ENCODE results near the gene SPATA7.
"Not testable (repeated sequence)": the region's sequence is repeated elsewhere in the genome, so short reads cannot be mapped to it uniquely, and the experiment has no call there.

Gene SPATA7

GRCh38 chr14:88364710-88365413, 20.6 kb upstream of the SPATA7 start:
- FAIRE-seq, result no peak
- no peak for TF ChIP-seq POLR2A (IDR thresholded peaks at IDR 0.05; ENCODE audit: low read depth, low read length)
- no peak for TF ChIP-seq POLR2AphosphoS5 (IDR thresholded peaks at IDR 0.05; ENCODE audit: low read depth, low read length)
- no peak for TF ChIP-seq TAF1 (IDR thresholded peaks at IDR 0.05; ENCODE audit: borderline replicate concordance, low read depth, low read length)
- no peak for DNase-seq (ENCODE audit: insufficient read length)

GRCh38 chr14:88369496-88369895, 16.0 kb upstream of the SPATA7 start:
- TF ChIP-seq POLR2A (IDR thresholded peaks at IDR 0.05; ENCODE audit: low read depth, low read length) (no peak), POLR2AphosphoS5 (IDR thresholded peaks at IDR 0.05; ENCODE audit: low read depth, low read length) (no peak), TAF1 (IDR thresholded peaks at IDR 0.05; ENCODE audit: borderline replicate concordance, low read depth, low read length) (no peak)
- FAIRE-seq, result no peak

GRCh38 chr14:88379706-88380343, 5.6 kb upstream of the SPATA7 start:
- TF ChIP-seq POLR2AphosphoS5 (IDR thresholded peaks at IDR 0.05; ENCODE audit: low read depth, low read length), result no peak
- TF ChIP-seq POLR2A (IDR thresholded peaks at IDR 0.05; ENCODE audit: low read depth, low read length), result no peak
- no peak for TF ChIP-seq TAF1 (IDR thresholded peaks at IDR 0.05; ENCODE audit: borderline replicate concordance, low read depth, low read length)
- no peak for FAIRE-seq
- no peak for DNase-seq (ENCODE audit: insufficient read length)

More at GRCh38 chr14:88369496-88369895, 16.0 kb upstream of the SPATA7 start:
- DNase-seq (ENCODE audit: insufficient read length), result no peak

- TF ChIP-seq POLR2AphosphoS5 (IDR thresholded peaks at IDR 0.05; ENCODE audit: low read depth, low read length) (no peak), TAF1 (IDR thresholded peaks at IDR 0.05; ENCODE audit: borderline replicate concordance, low read depth, low read length) (no peak), POLR2A (IDR thresholded peaks at IDR 0.05; ENCODE audit: low read depth, low read length) (no peak)
- no peak for FAIRE-seq
- no peak for DNase-seq (ENCODE audit: insufficient read length)
These were observed 5.1 kb upstream of the SPATA7 start for GRCh38 chr14:88380405-88380804.

GRCh38 chr14:88381634-88382033, 3.8 kb upstream of the SPATA7 start:
- not testable (repeated sequence) for DNase-seq (ENCODE audit: insufficient read length); FAIRE-seq

GRCh38 chr14:88384718-88385117, 739 bp upstream of the SPATA7 start:
- TF ChIP-seq POLR2A (IDR thresholded peaks at IDR 0.05; ENCODE audit: low read depth, low read length) (no peak), POLR2AphosphoS5 (IDR thresholded peaks at IDR 0.05; ENCODE audit: low read depth, low read length) (no peak), TAF1 (IDR thresholded peaks at IDR 0.05; ENCODE audit: borderline replicate concordance, low read depth, low read length) (no peak)
- no peak for FAIRE-seq

GRCh38 chr14:88386256-88386794, 868 bp downstream of the SPATA7 start:
- TF ChIP-seq TAF1 (IDR thresholded peaks at IDR 0.05; ENCODE audit: borderline replicate concordance, low read depth, low read length), result no peak
- no peak for TF ChIP-seq POLR2A (IDR thresholded peaks at IDR 0.05; ENCODE audit: low read depth, low read length)
- no peak for TF ChIP-seq POLR2AphosphoS5 (IDR thresholded peaks at IDR 0.05; ENCODE audit: low read depth, low read length)
- no peak for DNase-seq (ENCODE audit: insufficient read length)
- FAIRE-seq, result no peak

More at GRCh38 chr14:88384718-88385117, 739 bp upstream of the SPATA7 start:
- DNase-seq (ENCODE audit: insufficient read length), result no peak

- FAIRE-seq, result no peak
- TF ChIP-seq TAF1 (IDR thresholded peaks at IDR 0.05; ENCODE audit: borderline replicate concordance, low read depth, low read length) (no peak), POLR2A (IDR thresholded peaks at IDR 0.05; ENCODE audit: low read depth, low read length) (no peak), POLR2AphosphoS5 (IDR thresholded peaks at IDR 0.05; ENCODE audit: low read depth, low read length) (no peak)
These were observed 3.4 kb downstream of the SPATA7 start for GRCh38 chr14:88388741-88389282.

GRCh38 chr14:88392609-88393008, 7.2 kb downstream of the SPATA7 start:
- FAIRE-seq (no peak), DNase-seq (ENCODE audit: insufficient read length) (no peak)
- no peak for TF ChIP-seq POLR2AphosphoS5 (IDR thresholded peaks at IDR 0.05; ENCODE audit: low read depth, low read length)
- no peak for TF ChIP-seq TAF1 (IDR thresholded peaks at IDR 0.05; ENCODE audit: borderline replicate concordance, low read depth, low read length)
- no peak for TF ChIP-seq POLR2A (IDR thresholded peaks at IDR 0.05; ENCODE audit: low read depth, low read length)

More at GRCh38 chr14:88388741-88389282, 3.4 kb downstream of the SPATA7 start:
- no peak for DNase-seq (ENCODE audit: insufficient read length)

- DNase-seq (ENCODE audit: insufficient read length) (no peak), FAIRE-seq (no peak)
- TF ChIP-seq TAF1 (IDR thresholded peaks at IDR 0.05; ENCODE audit: borderline replicate concordance, low read depth, low read length) (no peak), POLR2AphosphoS5 (IDR thresholded peaks at IDR 0.05; ENCODE audit: low read depth, low read length) (no peak), POLR2A (IDR thresholded peaks at IDR 0.05; ENCODE audit: low read depth, low read length) (no peak)
These were observed 25.6 kb downstream of the SPATA7 start for GRCh38 chr14:88411039-88411438.

- DNase-seq (ENCODE audit: insufficient read length) (no peak), FAIRE-seq (no peak)
- no peak for TF ChIP-seq TAF1 (IDR thresholded peaks at IDR 0.05; ENCODE audit: borderline replicate concordance, low read depth, low read length)
- TF ChIP-seq POLR2AphosphoS5 (IDR thresholded peaks at IDR 0.05; ENCODE audit: low read depth, low read length), result no peak
- TF ChIP-seq POLR2A (IDR thresholded peaks at IDR 0.05; ENCODE audit: low read depth, low read length), result no peak
These were observed 32.1 kb downstream of the SPATA7 start for GRCh38 chr14:88417594-88417993.

GRCh38 chr14:88420187-88420586, 34.7 kb downstream of the SPATA7 start:
- FAIRE-seq, result no peak
- no peak for DNase-seq (ENCODE audit: insufficient read length)
- TF ChIP-seq POLR2AphosphoS5 (IDR thresholded peaks at IDR 0.05; ENCODE audit: low read depth, low read length) (no peak), TAF1 (IDR thresholded peaks at IDR 0.05; ENCODE audit: borderline replicate concordance, low read depth, low read length) (no peak), POLR2A (IDR thresholded peaks at IDR 0.05; ENCODE audit: low read depth, low read length) (no peak)

Data from GM12892 (cell line).